Measurements from ENCODE around the gene PRMT2. TPM values are rescaled to one million over a fixed set of nuclear protein-coding genes. Genes with fewer than 3 reads are reported as not detected.

The PRMT2 gene
- 100 to 1,000 TPM in 1 of 2 donors, 10 to 100 TPM in 1; 69.0 to 116 TPM for total RNA-seq

- DNase-seq (ENCODE audit: low spot score in 2 of 2), result peak; percentile 99
- Mint-ChIP-seq H3K27ac (peak within 1 kb of the TSS; percentile 91 to 96), H3K36me3 (peaks cover 22 to 26% of the 10 kb centered on the region in 2 donors), H3K9me3 (peaks cover 0 to 4% of the 10 kb centered on the region in 2 donors)
- ATAC-seq, result peak; percentile 78 to 84
Measured at GRCh38 chr21:46635324-46636180, at the start of gene PRMT2. Gene PRMT2 (plus strand): TSS chr21:46635674. CDS start chr21:46636952, 1,278 bp downstream.

GRCh38 chr21:46594276-46594675 is 41.2 kb upstream of the PRMT2 start:
- H3K27ac Mint-ChIP-seq, result no peak overlapping the region
- H3K9me3 Mint-ChIP-seq, result peaks cover 20 to 24% of the 10 kb centered on the region in 2 donors
- H3K36me3 Mint-ChIP-seq, result peaks cover 17 to 24% of the 10 kb centered on the region in 2 donors
- DNase-seq (ENCODE audit: low spot score in 2 of 2), result no peak
- ATAC-seq, result no peak

- H3K9me3 Mint-ChIP-seq, result peaks cover 7% of the 10 kb centered on the region in 2 donors
- no peak for ATAC-seq
- no peak for DNase-seq (ENCODE audit: low spot score in 2 of 2)
- H3K36me3 Mint-ChIP-seq, result peaks cover 14 to 17% of the 10 kb centered on the region in 2 donors
- H3K27ac Mint-ChIP-seq, result peak overlapping the region in 1 of 2 donors; percentile 68
Measured at GRCh38 chr21:46596201-46596600, 39.3 kb upstream of the PRMT2 start.

GRCh38 chr21:46597031-46597430 is 38.4 kb upstream of the PRMT2 start:
- no peak for ATAC-seq
- Mint-ChIP-seq H3K36me3 (peaks cover 9 to 10% of the 10 kb centered on the region in 2 donors), H3K9me3 (no peaks in the 10 kb centered on the region), H3K27ac (peak overlapping the region in 1 of 2 donors; percentile 68)
- no peak for DNase-seq (ENCODE audit: low spot score in 2 of 2)

- H3K36me3 Mint-ChIP-seq, result peaks cover 5 to 6% of the 10 kb centered on the region in 2 donors
- ATAC-seq (no peak), DNase-seq (ENCODE audit: low spot score in 2 of 2) (no peak)
- H3K9me3 Mint-ChIP-seq, result no peaks in the 10 kb centered on the region
- no peak overlapping the region for H3K27ac Mint-ChIP-seq
Measured at GRCh38 chr21:46597896-46598343, 37.6 kb upstream of the PRMT2 start.

- ATAC-seq (no peak), DNase-seq (ENCODE audit: low spot score in 2 of 2) (no peak)
- H3K27ac Mint-ChIP-seq, result no peak overlapping the region
- H3K36me3 Mint-ChIP-seq, result peaks cover 0 to 5% of the 10 kb centered on the region in 2 donors
- H3K9me3 Mint-ChIP-seq, result no peaks in the 10 kb centered on the region
Measured at GRCh38 chr21:46598581-46599572, 36.6 kb upstream of the PRMT2 start.

- Mint-ChIP-seq H3K27ac (peak overlapping the region in 1 of 2 donors; percentile 23), H3K36me3 (peaks cover 0 to 4% of the 10 kb centered on the region in 2 donors), H3K9me3 (no peaks in the 10 kb centered on the region)
- ATAC-seq (no peak), DNase-seq (ENCODE audit: low spot score in 2 of 2) (no peak)
Measured at GRCh38 chr21:46600305-46600704, 35.2 kb upstream of the PRMT2 start.

- ATAC-seq (no peak), DNase-seq (ENCODE audit: low spot score in 2 of 2) (no peak)
- Mint-ChIP-seq H3K27ac (no peak overlapping the region), H3K36me3 (no peaks in the 10 kb centered on the region), H3K9me3 (no peaks in the 10 kb centered on the region)
Measured at GRCh38 chr21:46600978-46601377, 34.5 kb upstream of the PRMT2 start.

- Mint-ChIP-seq H3K27ac (no peak overlapping the region), H3K36me3 (no peaks in the 10 kb centered on the region), H3K9me3 (no peaks in the 10 kb centered on the region)
- ATAC-seq, result no peak
- DNase-seq (ENCODE audit: low spot score in 2 of 2), result no peak
Measured at GRCh38 chr21:46603228-46603627, 32.2 kb upstream of the PRMT2 start.

- DNase-seq (ENCODE audit: low spot score in 2 of 2) (no peak), ATAC-seq (no peak)
- Mint-ChIP-seq H3K27ac (no peak overlapping the region), H3K9me3 (no peaks in the 10 kb centered on the region), H3K36me3 (no peaks in the 10 kb centered on the region)
Measured at GRCh38 chr21:46604329-46604974, 31.0 kb upstream of the PRMT2 start.

- DNase-seq (ENCODE audit: low spot score in 2 of 2) (no peak), ATAC-seq (no peak)
- no peaks in the 10 kb centered on the region for H3K36me3 Mint-ChIP-seq
- H3K9me3 Mint-ChIP-seq, result no peaks in the 10 kb centered on the region
- H3K27ac Mint-ChIP-seq, result peak within 1 kb of the TSS in 1 of 2 donors; percentile 72
Measured at GRCh38 chr21:46604975-46605766, 30.3 kb upstream of the PRMT2 start, which contains the start of gene S100B. Gene S100B (minus strand): TSS chr21:46605082. CDS start chr21:46602415, 2,667 bp downstream.

- ATAC-seq, result peak; percentile 67 to 96
- H3K27ac Mint-ChIP-seq, result peak overlapping the region; percentile 14 to 72
- no peak for DNase-seq (ENCODE audit: low spot score in 2 of 2)
- H3K36me3 Mint-ChIP-seq, result no peaks in the 10 kb centered on the region
- H3K9me3 Mint-ChIP-seq, result no peaks in the 10 kb centered on the region
Measured at GRCh38 chr21:46605767-46606426, 29.6 kb upstream of the PRMT2 start.

- H3K27ac Mint-ChIP-seq, result peak overlapping the region; percentile 72
- ATAC-seq, result peak; percentile 11 to 42
Measured at GRCh38 chr21:46606427-46606813, 29.1 kb upstream of the PRMT2 start.

GRCh38 chr21:46607636-46608035 is 27.8 kb upstream of the PRMT2 start:
- ATAC-seq, result no peak
- DNase-seq (ENCODE audit: low spot score in 2 of 2), result no peak
- Mint-ChIP-seq H3K9me3 (peaks cover 0 to 11% of the 10 kb centered on the region in 2 donors), H3K36me3 (no peaks in the 10 kb centered on the region), H3K27ac (no peak overlapping the region)

More at GRCh38 chr21:46606427-46606813, 29.1 kb upstream of the PRMT2 start:
- H3K36me3 Mint-ChIP-seq, result no peaks in the 10 kb centered on the region
- H3K9me3 Mint-ChIP-seq, result no peaks in the 10 kb centered on the region
- no peak for DNase-seq (ENCODE audit: low spot score in 2 of 2)

GRCh38 chr21:46608672-46609111 is 26.8 kb upstream of the PRMT2 start:
- Mint-ChIP-seq H3K27ac (no peak overlapping the region), H3K36me3 (no peaks in the 10 kb centered on the region), H3K9me3 (peaks cover 4 to 11% of the 10 kb centered on the region in 2 donors)
- no peak for ATAC-seq
- no peak for DNase-seq (ENCODE audit: low spot score in 2 of 2)
